ENCODE data around the gene STX8. TPM values are rescaled to one million over a fixed set of nuclear protein-coding genes. Genes with fewer than 3 reads are reported as not detected.

The STX8 gene
- total RNA-seq, 2 experiments from 2014 or later: 59.6 to 71.5 TPM

GRCh38 chr17:9538626-9539025, 37.0 kb downstream of the STX8 start:
- no peak for TF ChIP-seq CTCF (IDR thresholded peaks at IDR 0.05)
- no peak for ATAC-seq
- no peak for DNase-seq
- intact Hi-C loops (cut with micrococcal nuclease): no loop called here
- H3K4me1 Mint-ChIP-seq (ENCODE audit: low read depth): no peaks in the 10 kb centered on the region
- no peak overlapping the region for H3K4me3 Mint-ChIP-seq
- CTCF ChIA-PET: no interaction called here
- peaks cover 2% of the 10 kb centered on the region for H3K36me3 Mint-ChIP-seq (ENCODE audit: low read depth)
- POLR2A ChIA-PET: no interaction called here
- H3K27me3 Mint-ChIP-seq: no peaks in the 10 kb centered on the region
- H3K9me3 Mint-ChIP-seq: no peaks in the 10 kb centered on the region
- H3K27ac Mint-ChIP-seq: no peak overlapping the region

GRCh38 chr17:9537177-9537776, 38.3 kb downstream of the STX8 start:
- intact Hi-C loops (cut with micrococcal nuclease): no loop called here
- DNase-seq (no peak), ATAC-seq (no peak)
- no peaks in the 10 kb centered on the region for H3K27me3 Mint-ChIP-seq
- H3K36me3 Mint-ChIP-seq (ENCODE audit: low read depth): no peaks in the 10 kb centered on the region
- H3K9me3 Mint-ChIP-seq: no peaks in the 10 kb centered on the region
- no peak overlapping the region for H3K27ac Mint-ChIP-seq
- ChIA-PET POLR2A (no interaction called here), CTCF (interaction anchor here (1.3 kb wide), 1 partner anchor 15 kb away, joined by 3 read pairs; no protein-coding TSS in a partner anchor)
- no peak overlapping the region for H3K4me3 Mint-ChIP-seq
- TF ChIP-seq CTCF (IDR thresholded peaks at IDR 0.05): no peak
- H3K4me1 Mint-ChIP-seq (ENCODE audit: low read depth): no peaks in the 10 kb centered on the region

- H3K4me1 Mint-ChIP-seq (ENCODE audit: low read depth): no peaks in the 10 kb centered on the region
- H3K4me3 Mint-ChIP-seq: no peak overlapping the region
- TF ChIP-seq CTCF (IDR thresholded peaks at IDR 0.05): no peak
- no peaks in the 10 kb centered on the region for H3K36me3 Mint-ChIP-seq (ENCODE audit: low read depth)
- intact Hi-C loops (cut with micrococcal nuclease): no loop called here
- H3K27me3 Mint-ChIP-seq: no peaks in the 10 kb centered on the region
- ATAC-seq (no peak), DNase-seq (no peak)
- CTCF ChIA-PET: no interaction called here
- no peaks in the 10 kb centered on the region for H3K9me3 Mint-ChIP-seq
- POLR2A ChIA-PET: no interaction called here
- H3K27ac Mint-ChIP-seq: no peak overlapping the region
Measured at GRCh38 chr17:9536061-9536460, 39.6 kb downstream of the STX8 start.

- no peak overlapping the region for H3K27ac Mint-ChIP-seq
- peaks cover 6% of the 10 kb centered on the region for H3K4me1 Mint-ChIP-seq (ENCODE audit: low read depth)
- H3K4me3 Mint-ChIP-seq: no peak overlapping the region
- no peaks in the 10 kb centered on the region for H3K27me3 Mint-ChIP-seq
- POLR2A ChIA-PET: no interaction called here
- H3K36me3 Mint-ChIP-seq (ENCODE audit: low read depth): no peaks in the 10 kb centered on the region
- DNase-seq: no peak
- intact Hi-C loops (cut with micrococcal nuclease): no loop called here
- no peak for TF ChIP-seq CTCF (IDR thresholded peaks at IDR 0.05)
- CTCF ChIA-PET: interaction anchor here (1.4 kb wide), 1 partner anchor 10 kb away, joined by 3 read pairs; no protein-coding TSS in a partner anchor
- no peak for ATAC-seq
- no peaks in the 10 kb centered on the region for H3K9me3 Mint-ChIP-seq
Measured at GRCh38 chr17:9533441-9533840, 42.2 kb downstream of the STX8 start.

GRCh38 chr17:9532715-9533114, 42.9 kb downstream of the STX8 start:
- H3K27ac Mint-ChIP-seq: no peak overlapping the region
- ATAC-seq (no peak), DNase-seq (no peak)
- intact Hi-C loops (cut with micrococcal nuclease): no loop called here
- no peaks in the 10 kb centered on the region for H3K9me3 Mint-ChIP-seq
- TF ChIP-seq CTCF (IDR thresholded peaks at IDR 0.05): no peak
- no peak overlapping the region for H3K4me3 Mint-ChIP-seq
- peaks cover 6% of the 10 kb centered on the region for H3K4me1 Mint-ChIP-seq (ENCODE audit: low read depth)
- POLR2A ChIA-PET: no interaction called here
- CTCF ChIA-PET: interaction anchor here (1.4 kb wide), 1 partner anchor 11 kb away, joined by 3 read pairs; no protein-coding TSS in a partner anchor
- no peaks in the 10 kb centered on the region for H3K36me3 Mint-ChIP-seq (ENCODE audit: low read depth)
- no peaks in the 10 kb centered on the region for H3K27me3 Mint-ChIP-seq

All from activated CD8-positive, alpha-beta T cell treated with anti-CD3 and anti-CD28 coated beads for 36 hours (primary cell).